HepG2 (cell line): ENCODE measurements around the gene DYNC2H1. TPM values are rescaled to one million over a fixed set of nuclear protein-coding genes. Genes with fewer than 3 reads are reported as not detected.

ENCODE experiments used
- ATAC-seq: fragments of 200-7000 bp; cut with Tn5 transposase; 3 replicates; pipeline ENCODE4 v1.9.1; 2020; ENCODE audit warnings: mild to moderate bottlenecking, moderate library complexity
- BruUV-seq: library from RNA; stranded (reverse); fragments of 400-500 nt; replicated peaks from 2 replicates; lab custom pipeline; 2021; lab: Mats Ljungman, UMichigan
- CTCF ChIA-PET: fragments of 300-600 bp; formaldehyde crosslinking; extraction: SDS; loops from one replicate; lab custom pipeline; 2021; ENCODE audit warnings: low total read pairs, inconsistent platforms, low intra/inter-chr PET ratio; lab: Yijun Ruan, JAX
- POLR2A ChIA-PET: fragments of 350-600 bp; sonication (Branson Sonifier 250); formaldehyde crosslinking; loops from one replicate; lab custom pipeline; 2020; ENCODE audit warnings: antibody characterized with exemption, inconsistent platforms; lab: Yijun Ruan, JAX
- DNase-seq: peaks from one replicate; pipeline ENCODE4 v3.0.0-alpha.2; 2015; ENCODE audit warnings: low spot score
- FAIRE-seq: peaks from 3 replicates; lab custom pipeline; 2011; peaks lifted over from hg19 to GRCh38; lab: Jason Lieb, UNC
- H2AFZ ChIP-seq: one replicate; pipeline ENCODE4 v1.6.1; 2011; ENCODE audit warnings: low read length, inconsistent platforms
- H3K27ac ChIP-seq: fragments of 300-600 bp; 3 replicates; pipeline ENCODE4 v1.8.0; 2011; ENCODE audit warnings: mixed run types, mild to moderate bottlenecking, mixed read lengths, low read length, inconsistent platforms; ENCODE audit not compliant: insufficient read depth; ENCODE audit errors: extremely low read length
- H3K27me3 ChIP-seq, 2 experiments: fragments of 200-600 bp in 1 of 2; 2 replicates in 1 of 2; 3 replicates in 1 of 2; pipeline versions ENCODE4 v1.6.0 to v1.8.0; 2011; ENCODE audit warnings: low read length in 2 of 2, mild to moderate bottlenecking in 2 of 2, moderate library complexity in 2 of 2, inconsistent platforms in 1 of 2; ENCODE audit not compliant: insufficient read depth in 2 of 2, control insufficient read depth in 1 of 2
- H3K36me3 ChIP-seq, 2 experiments: fragments of 200-600 bp in 1 of 2; replicated peaks in 1 of 2; 2 replicates in 1 of 2; 3 replicates in 1 of 2; pipeline versions ENCODE4 v1.5.1 to v1.8.0; 2011; ENCODE audit warnings: low read length in 2 of 2, inconsistent platforms in 1 of 2; ENCODE audit not compliant: insufficient read depth in 2 of 2, control insufficient read depth in 1 of 2
- H3K4me1 ChIP-seq: 2 replicates; pipeline ENCODE4 v1.5.1; 2012; ENCODE audit warnings: low read length, inconsistent platforms; ENCODE audit not compliant: insufficient read depth
- H3K4me2 ChIP-seq: 2 replicates; pipeline ENCODE4 v1.6.0; 2011; ENCODE audit warnings: low read depth, low read length, inconsistent platforms
- H3K4me3 ChIP-seq, 3 experiments: fragments of 200-600 bp in 1 of 3; sonication (generic), shearing (Covaris generic) in 1 of 3; replicated peaks in 1 of 3; 2 replicates each; pipeline ENCODE4 v1.5.1; 2011 to 2016; ENCODE audit warnings: low read length in 3 of 3, inconsistent platforms in 2 of 3, low read depth in 2 of 3, mild to moderate bottlenecking in 2 of 3, control low read depth in 1 of 3, mixed read lengths in 1 of 3; ENCODE audit not compliant: insufficient read depth in 1 of 3
- H3K79me2 ChIP-seq: one replicate; pipeline ENCODE4 v1.6.1; 2011; ENCODE audit warnings: low read length, inconsistent platforms; ENCODE audit not compliant: insufficient read depth
- H3K9ac ChIP-seq: 2 replicates; pipeline ENCODE4 v1.6.0; 2011; ENCODE audit warnings: mild to moderate bottlenecking, low read depth, low read length, inconsistent platforms; ENCODE audit not compliant: insufficient read depth
- H3K9me3 ChIP-seq: 2 replicates; pipeline ENCODE4 v1.5.1; 2012; ENCODE audit warnings: mild to moderate bottlenecking, low read length
- H4K20me1 ChIP-seq: 2 replicates; pipeline ENCODE4 v1.6.0; 2011; ENCODE audit warnings: inconsistent platforms, mild to moderate bottlenecking, low read length, moderate library complexity; ENCODE audit not compliant: insufficient read depth
- ATF7-NPFF ChIP-seq: sonication (generic); formaldehyde crosslinking; IDR thresholded peaks from 2 replicates; pipeline ENCODE4 v1.8.1; 2023; ENCODE audit warnings: mild to moderate bottlenecking, low read depth, missing genetic modification reagents, moderate library complexity
- CCAR2 ChIP-seq: fragments of 200-400 bp; formaldehyde crosslinking; optimal IDR thresholded peaks from 2 replicates; pipeline ENCODE3; 2018; ENCODE audit warnings: low read depth, mild to moderate bottlenecking, low read length, moderate library complexity
- ETV6 ChIP-seq: sonication (generic); formaldehyde crosslinking; conservative IDR thresholded peaks from 2 replicates; pipeline ENCODE4 v1.4.0; 2020; ENCODE audit warnings: missing genetic modification reagents
- NR2C2 ChIP-seq: sonication (generic); formaldehyde crosslinking; IDR thresholded peaks from 2 replicates; pipeline ENCODE4 v1.4.0; 2020; ENCODE audit warnings: missing genetic modification reagents, mild to moderate bottlenecking, moderate library complexity, borderline replicate concordance
- PLRG1 ChIP-seq: fragments of 450-650 bp; conservative IDR thresholded peaks from 2 replicates; pipeline ENCODE4 v1.6.1; 2016
- POLR2AphosphoS5 ChIP-seq: IDR thresholded peaks from 2 replicates; pipeline ENCODE4 v1.6.1; 2012; ENCODE audit warnings: low read depth, low read length
- YY1 ChIP-seq: IDR thresholded peaks from 2 replicates; pipeline ENCODE4 v1.6.1; 2011; ENCODE audit warnings: low read length, low read depth, moderate library complexity, mild to moderate bottlenecking; ENCODE audit not compliant: insufficient read depth, insufficient replicate concordance
- ZFP36L2 ChIP-seq: sonication (generic); formaldehyde crosslinking; IDR thresholded peaks from 2 replicates; pipeline ENCODE4 v1.4.0; 2020; ENCODE audit warnings: missing genetic modification reagents
- ZFP41 ChIP-seq: sonication (generic); formaldehyde crosslinking; IDR thresholded peaks from 2 replicates; pipeline ENCODE4 v1.4.0; 2020; ENCODE audit warnings: mild to moderate bottlenecking, missing genetic modification reagents, borderline replicate concordance
- ZFX ChIP-seq: sonication (generic); formaldehyde crosslinking; IDR thresholded peaks from 2 replicates; pipeline ENCODE4 v1.4.0; 2020; ENCODE audit warnings: mild to moderate bottlenecking, low read depth, missing genetic modification reagents, moderate library complexity
- ZNF703 ChIP-seq: sonication (generic); formaldehyde crosslinking; IDR thresholded peaks from 2 replicates; pipeline ENCODE4 v1.5.1; 2020; ENCODE audit warnings: missing genetic modification reagents, mild to moderate bottlenecking, moderate library complexity, borderline replicate concordance
- WGBS: methylation state at CpG from one replicate; pipeline ENCODE4 v1.1.6; 2017; ENCODE audit warnings: low lambda C conversion rate; 5-methylcytosine and 5-hydroxymethylcytosine counted together
- in situ Hi-C: cut with HindIII; loops from 2 replicates; pipeline ENCODE4 v1.10.0; 2017; ENCODE audit warnings: low pct_unique_long_range_greater_than_20kb; ENCODE audit not compliant: extremely low pct_ligation_motif_present
- intact Hi-C: fragments of 100-400 bp; cut with micrococcal nuclease; formaldehyde crosslinking; loops from one replicate; pipeline ENCODE4 v1.10.0; 2022; ENCODE audit not compliant: unreplicated experiment
- polyA plus RNA-seq, 8 experiments: library from polyadenylated mRNA; depleted of rRNA in 3 of 8; stranded (reverse) in 7 of 8; unstranded in 1 of 8; fragments of >200 nt; fragmentation: Illumina TruSeq in 4 of 8; extraction: Trizol in 4 of 8; gene quantifications; 2 replicates each; pipeline versions ENCODE4 v1.2.1 to v1.2.3, GENCODE V29; 2011 to 2016; ENCODE audit warnings: low read depth in 4 of 8, missing spikeins in 1 of 8, mixed read lengths in 1 of 8; ENCODE audit not compliant: insufficient read depth in 1 of 8
- total RNA-seq, 5 experiments: library from RNA; depleted of rRNA; stranded (reverse); fragments of >200 nt; fragmentation: Illumina TruSeq; extraction: Trizol; gene quantifications; 2 replicates each; pipeline ENCODE4 v1.2.3, GENCODE V29; 2016; ENCODE audit warnings: low read depth in 1 of 5
- TF ChIP-seq, protein P1 (sequence below): sonication (generic); formaldehyde crosslinking; IDR thresholded peaks from 2 replicates; pipeline ENCODE4 v1.9.0; 2021; ENCODE audit warnings: mild to moderate bottlenecking, missing genetic modification reagents
- TF ChIP-seq, protein P2 (sequence below): sonication (generic); formaldehyde crosslinking; IDR thresholded peaks from 2 replicates; pipeline ENCODE4 v1.5.1; 2020; ENCODE audit warnings: missing genetic modification reagents, mild to moderate bottlenecking, borderline replicate concordance

Gene DYNC2H1
- total and polyA plus RNA-seq, 2 of the 13 experiments (the other 11 are each of a cell fraction or from before 2014, with no cell fraction given) = 0.49 to 0.66 TPM

DNA sequence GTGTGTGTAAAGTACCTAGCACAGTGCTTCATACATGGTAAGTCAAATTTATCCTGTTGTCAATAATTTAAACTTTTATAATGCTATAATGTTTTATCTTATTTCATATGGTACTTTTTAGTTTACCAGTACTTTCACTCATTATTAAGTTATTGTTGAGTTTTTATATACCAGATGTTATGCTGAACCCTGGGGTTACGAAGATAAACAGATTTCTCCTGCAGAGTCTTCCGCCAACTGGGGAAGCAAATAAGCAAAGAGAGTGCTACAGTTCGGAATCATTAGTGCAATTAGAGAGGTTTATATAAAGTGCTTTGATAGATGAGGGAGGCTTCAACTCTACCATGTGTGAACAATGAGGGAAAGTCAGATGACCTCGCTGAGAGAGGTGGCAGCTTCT lies 362.3 kb downstream of the DYNC2H1 start:
- Histone ChIP-seq H3K9me3 (no peaks in the 10 kb centered on the region), H3K9ac (no peak overlapping the region), H3K79me2 (no peaks in the 10 kb centered on the region), H3K4me3 (no peak overlapping the region), H3K27ac (no peak overlapping the region), H3K27me3 (no peaks in the 10 kb centered on the region), H3K4me1 (no peaks in the 10 kb centered on the region), H3K36me3 (no peaks in the 10 kb centered on the region), H4K20me1 (no peaks in the 10 kb centered on the region), H3K4me2 (no peak overlapping the region), H2AFZ (no peak overlapping the region)
- intact Hi-C loops (no loop called here), in situ Hi-C loops (no loop called here)
- ChIA-PET CTCF (no interaction called here), POLR2A (no interaction called here)
- no TSS peak for BruUV-seq
- TF ChIP-seq ZFP36L2 (CRISPR knock-in tag) (no peak), PLRG1 (no peak), NR2C2 (CRISPR knock-in tag) (no peak), POLR2AphosphoS5 (no peak), ZFX (CRISPR knock-in tag) (no peak), ZNF703 (CRISPR knock-in tag) (no peak), ETV6 (no peak), YY1 (no peak), CCAR2 (no peak), ZFP41 (CRISPR knock-in tag) (no peak), ATF7-NPFF (CRISPR knock-in tag) (no peak)
- TF ChIP-seq, protein P1, sequence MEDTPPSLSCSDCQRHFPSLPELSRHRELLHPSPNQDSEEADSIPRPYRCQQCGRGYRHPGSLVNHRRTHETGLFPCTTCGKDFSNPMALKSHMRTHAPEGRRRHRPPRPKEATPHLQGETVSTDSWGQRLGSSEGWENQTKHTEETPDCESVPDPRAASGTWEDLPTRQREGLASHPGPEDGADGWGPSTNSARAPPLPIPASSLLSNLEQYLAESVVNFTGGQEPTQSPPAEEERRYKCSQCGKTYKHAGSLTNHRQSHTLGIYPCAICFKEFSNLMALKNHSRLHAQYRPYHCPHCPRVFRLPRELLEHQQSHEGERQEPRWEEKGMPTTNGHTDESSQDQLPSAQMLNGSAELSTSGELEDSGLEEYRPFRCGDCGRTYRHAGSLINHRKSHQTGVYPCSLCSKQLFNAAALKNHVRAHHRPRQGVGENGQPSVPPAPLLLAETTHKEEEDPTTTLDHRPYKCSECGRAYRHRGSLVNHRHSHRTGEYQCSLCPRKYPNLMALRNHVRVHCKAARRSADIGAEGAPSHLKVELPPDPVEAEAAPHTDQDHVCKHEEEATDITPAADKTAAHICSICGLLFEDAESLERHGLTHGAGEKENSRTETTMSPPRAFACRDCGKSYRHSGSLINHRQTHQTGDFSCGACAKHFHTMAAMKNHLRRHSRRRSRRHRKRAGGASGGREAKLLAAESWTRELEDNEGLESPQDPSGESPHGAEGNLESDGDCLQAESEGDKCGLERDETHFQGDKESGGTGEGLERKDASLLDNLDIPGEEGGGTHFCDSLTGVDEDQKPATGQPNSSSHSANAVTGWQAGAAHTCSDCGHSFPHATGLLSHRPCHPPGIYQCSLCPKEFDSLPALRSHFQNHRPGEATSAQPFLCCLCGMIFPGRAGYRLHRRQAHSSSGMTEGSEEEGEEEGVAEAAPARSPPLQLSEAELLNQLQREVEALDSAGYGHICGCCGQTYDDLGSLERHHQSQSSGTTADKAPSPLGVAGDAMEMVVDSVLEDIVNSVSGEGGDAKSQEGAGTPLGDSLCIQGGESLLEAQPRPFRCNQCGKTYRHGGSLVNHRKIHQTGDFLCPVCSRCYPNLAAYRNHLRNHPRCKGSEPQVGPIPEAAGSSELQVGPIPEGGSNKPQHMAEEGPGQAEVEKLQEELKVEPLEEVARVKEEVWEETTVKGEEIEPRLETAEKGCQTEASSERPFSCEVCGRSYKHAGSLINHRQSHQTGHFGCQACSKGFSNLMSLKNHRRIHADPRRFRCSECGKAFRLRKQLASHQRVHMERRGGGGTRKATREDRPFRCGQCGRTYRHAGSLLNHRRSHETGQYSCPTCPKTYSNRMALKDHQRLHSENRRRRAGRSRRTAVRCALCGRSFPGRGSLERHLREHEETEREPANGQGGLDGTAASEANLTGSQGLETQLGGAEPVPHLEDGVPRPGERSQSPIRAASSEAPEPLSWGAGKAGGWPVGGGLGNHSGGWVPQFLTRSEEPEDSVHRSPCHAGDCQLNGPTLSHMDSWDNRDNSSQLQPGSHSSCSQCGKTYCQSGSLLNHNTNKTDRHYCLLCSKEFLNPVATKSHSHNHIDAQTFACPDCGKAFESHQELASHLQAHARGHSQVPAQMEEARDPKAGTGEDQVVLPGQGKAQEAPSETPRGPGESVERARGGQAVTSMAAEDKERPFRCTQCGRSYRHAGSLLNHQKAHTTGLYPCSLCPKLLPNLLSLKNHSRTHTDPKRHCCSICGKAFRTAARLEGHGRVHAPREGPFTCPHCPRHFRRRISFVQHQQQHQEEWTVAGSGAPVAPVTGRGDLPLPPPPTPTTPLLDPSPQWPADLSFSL (CRISPR knock-in tag) = no peak
- TF ChIP-seq, protein P2, sequence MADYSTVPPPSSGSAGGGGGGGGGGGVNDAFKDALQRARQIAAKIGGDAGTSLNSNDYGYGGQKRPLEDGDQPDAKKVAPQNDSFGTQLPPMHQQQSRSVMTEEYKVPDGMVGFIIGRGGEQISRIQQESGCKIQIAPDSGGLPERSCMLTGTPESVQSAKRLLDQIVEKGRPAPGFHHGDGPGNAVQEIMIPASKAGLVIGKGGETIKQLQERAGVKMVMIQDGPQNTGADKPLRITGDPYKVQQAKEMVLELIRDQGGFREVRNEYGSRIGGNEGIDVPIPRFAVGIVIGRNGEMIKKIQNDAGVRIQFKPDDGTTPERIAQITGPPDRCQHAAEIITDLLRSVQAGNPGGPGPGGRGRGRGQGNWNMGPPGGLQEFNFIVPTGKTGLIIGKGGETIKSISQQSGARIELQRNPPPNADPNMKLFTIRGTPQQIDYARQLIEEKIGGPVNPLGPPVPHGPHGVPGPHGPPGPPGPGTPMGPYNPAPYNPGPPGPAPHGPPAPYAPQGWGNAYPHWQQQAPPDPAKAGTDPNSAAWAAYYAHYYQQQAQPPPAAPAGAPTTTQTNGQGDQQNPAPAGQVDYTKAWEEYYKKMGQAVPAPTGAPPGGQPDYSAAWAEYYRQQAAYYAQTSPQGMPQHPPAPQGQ (CRISPR knock-in tag) = no peak
- FAIRE-seq (no peak), DNase-seq (no peak), ATAC-seq (no peak)
- WGBS = 36% methylated on average over 4 of the region's 4 CpGs
